ENCODE results near the gene COX7B.
"Not testable (repeated sequence)": the region's sequence is repeated elsewhere in the genome, so short reads cannot be mapped to it uniquely, and the experiment has no call there.

Gene COX7B

GRCh38 chrX:77935886-77936285 lies 36.6 kb downstream of the COX7B start:
- H4K5ac ChIP-seq (ENCODE audit: low read length) = no peak overlapping the region
- no peak overlapping the region for H3K56ac ChIP-seq (ENCODE audit: low read length)
- H3K27me3 ChIP-seq (ENCODE audit: insufficient read depth, low read length, poor library complexity) = no peaks in the 10 kb centered on the region
- no peak overlapping the region for H2BK15ac ChIP-seq (replicated peaks; ENCODE audit: low read depth)
- no peak overlapping the region for H2BK5ac ChIP-seq (ENCODE audit: low read length)
- no peak overlapping the region for H3K4me3 ChIP-seq (ENCODE audit: low read length)
- no peaks in the 10 kb centered on the region for H3K79me1 ChIP-seq (ENCODE audit: low read length)
- H3K9ac ChIP-seq (ENCODE audit: low read length) = no peak overlapping the region
- H3K79me2 ChIP-seq (ENCODE audit: control insufficient read depth, insufficient read depth, low read length) = no peaks in the 10 kb centered on the region
- DNase-seq = no peak
- H2BK120ac ChIP-seq (ENCODE audit: low read depth, low read length) = no peak overlapping the region
- no peak overlapping the region for H3K27ac ChIP-seq (ENCODE audit: low read depth, low read length)
- no peak overlapping the region for H3K4me2 ChIP-seq (ENCODE audit: low read length)
- no peak overlapping the region for H3K4ac ChIP-seq (ENCODE audit: low read depth, low read length)
- WGBS (ENCODE audit: extremely low coverage, insufficient coverage, low lambda C conversion rate) = no CpG with 5 or more reads among the region's 1 CpG
- no peak overlapping the region for H3K18ac ChIP-seq (ENCODE audit: low read length)
- H2AK5ac ChIP-seq (ENCODE audit: low read length) = no peak overlapping the region
- H3K4me1 ChIP-seq (ENCODE audit: control insufficient read depth, low read depth, low read length) = no peaks in the 10 kb centered on the region
- no peak overlapping the region for H4K8ac ChIP-seq (ENCODE audit: low read depth, low read length)
- no peaks in the 10 kb centered on the region for H3K36me3 ChIP-seq (ENCODE audit: control insufficient read depth, insufficient read depth, low read length)
- no peak overlapping the region for H3K23ac ChIP-seq (ENCODE audit: low read length)

GRCh38 chrX:77936299-77936698 lies 37.0 kb downstream of the COX7B start:
- Histone ChIP-seq H2AK5ac (ENCODE audit: low read length) (no peak overlapping the region), H3K79me1 (ENCODE audit: low read length) (no peaks in the 10 kb centered on the region), H4K5ac (ENCODE audit: low read length) (no peak overlapping the region), H3K56ac (ENCODE audit: low read length) (no peak overlapping the region), H2BK15ac (replicated peaks; ENCODE audit: low read depth) (no peak overlapping the region), H3K27ac (ENCODE audit: low read depth, low read length) (no peak overlapping the region), H3K18ac (ENCODE audit: low read length) (no peak overlapping the region), H3K4me1 (ENCODE audit: control insufficient read depth, low read depth, low read length) (no peaks in the 10 kb centered on the region), H3K4ac (ENCODE audit: low read depth, low read length) (no peak overlapping the region), H3K9ac (ENCODE audit: low read length) (no peak overlapping the region), H2BK5ac (ENCODE audit: low read length) (no peak overlapping the region), H4K8ac (ENCODE audit: low read depth, low read length) (no peak overlapping the region), H3K79me2 (ENCODE audit: control insufficient read depth, insufficient read depth, low read length) (no peaks in the 10 kb centered on the region), H3K4me2 (ENCODE audit: low read length) (no peak overlapping the region), H2BK120ac (ENCODE audit: low read depth, low read length) (no peak overlapping the region), H3K27me3 (ENCODE audit: insufficient read depth, low read length, poor library complexity) (no peaks in the 10 kb centered on the region), H3K4me3 (ENCODE audit: low read length) (no peak overlapping the region), H3K36me3 (ENCODE audit: control insufficient read depth, insufficient read depth, low read length) (no peaks in the 10 kb centered on the region), H3K23ac (ENCODE audit: low read length) (no peak overlapping the region)
- no peak for DNase-seq

- no peaks in the 10 kb centered on the region for H3K4me1 ChIP-seq (ENCODE audit: control insufficient read depth, low read depth, low read length)
Observed at GRCh38 chrX:77937291-77937690, 38.0 kb downstream of the COX7B start.

GRCh38 chrX:77938083-77938680 lies 38.9 kb downstream of the COX7B start:
- no peak overlapping the region for H3K4me3 ChIP-seq (ENCODE audit: low read length)
- H3K4ac ChIP-seq (ENCODE audit: low read depth, low read length) = no peak overlapping the region
- no peaks in the 10 kb centered on the region for H3K79me1 ChIP-seq (ENCODE audit: low read length)
- H2BK120ac ChIP-seq (ENCODE audit: low read depth, low read length) = no peak overlapping the region
- no peaks in the 10 kb centered on the region for H3K4me1 ChIP-seq (ENCODE audit: control insufficient read depth, low read depth, low read length)
- no peaks in the 10 kb centered on the region for H3K36me3 ChIP-seq (ENCODE audit: control insufficient read depth, insufficient read depth, low read length)
- no peak overlapping the region for H2AK5ac ChIP-seq (ENCODE audit: low read length)
- no peak overlapping the region for H2BK5ac ChIP-seq (ENCODE audit: low read length)
- no peaks in the 10 kb centered on the region for H3K27me3 ChIP-seq (ENCODE audit: insufficient read depth, low read length, poor library complexity)
- no peak overlapping the region for H4K8ac ChIP-seq (ENCODE audit: low read depth, low read length)
- H3K23ac ChIP-seq (ENCODE audit: low read length) = no peak overlapping the region
- no peak overlapping the region for H4K5ac ChIP-seq (ENCODE audit: low read length)
- H3K9ac ChIP-seq (ENCODE audit: low read length) = no peak overlapping the region
- WGBS (ENCODE audit: extremely low coverage, insufficient coverage, low lambda C conversion rate) = no CpG with 5 or more reads among the region's 4 CpGs
- no peak overlapping the region for H3K27ac ChIP-seq (ENCODE audit: low read depth, low read length)
- no peaks in the 10 kb centered on the region for H3K79me2 ChIP-seq (ENCODE audit: control insufficient read depth, insufficient read depth, low read length)
- DNase-seq = no peak
- no peak overlapping the region for H3K56ac ChIP-seq (ENCODE audit: low read length)
- no peak overlapping the region for H3K18ac ChIP-seq (ENCODE audit: low read length)
- no peak overlapping the region for H3K4me2 ChIP-seq (ENCODE audit: low read length)
- H2BK15ac ChIP-seq (replicated peaks; ENCODE audit: low read depth) = no peak overlapping the region

More at GRCh38 chrX:77937291-77937690, 38.0 kb downstream of the COX7B start:
- H2BK5ac ChIP-seq (ENCODE audit: low read length) = no peak overlapping the region
- no peak overlapping the region for H2BK120ac ChIP-seq (ENCODE audit: low read depth, low read length)
- no peaks in the 10 kb centered on the region for H3K79me1 ChIP-seq (ENCODE audit: low read length)
- no peak for DNase-seq
- no peaks in the 10 kb centered on the region for H3K36me3 ChIP-seq (ENCODE audit: control insufficient read depth, insufficient read depth, low read length)
- no peak overlapping the region for H3K18ac ChIP-seq (ENCODE audit: low read length)
- no peak overlapping the region for H4K5ac ChIP-seq (ENCODE audit: low read length)
- H3K27ac ChIP-seq (ENCODE audit: low read depth, low read length) = no peak overlapping the region
- no peak overlapping the region for H3K4me2 ChIP-seq (ENCODE audit: low read length)
- H3K9ac ChIP-seq (ENCODE audit: low read length) = no peak overlapping the region
- H3K56ac ChIP-seq (ENCODE audit: low read length) = no peak overlapping the region
- no peaks in the 10 kb centered on the region for H3K27me3 ChIP-seq (ENCODE audit: insufficient read depth, low read length, poor library complexity)
- H3K4ac ChIP-seq (ENCODE audit: low read depth, low read length) = no peak overlapping the region
- no peak overlapping the region for H3K4me3 ChIP-seq (ENCODE audit: low read length)
- no peaks in the 10 kb centered on the region for H3K79me2 ChIP-seq (ENCODE audit: control insufficient read depth, insufficient read depth, low read length)
- no peak overlapping the region for H3K23ac ChIP-seq (ENCODE audit: low read length)
- H2BK15ac ChIP-seq (replicated peaks; ENCODE audit: low read depth) = no peak overlapping the region
- no CpG with 5 or more reads among the region's 3 CpGs for whole genome bisulfite sequencing (ENCODE audit: extremely low coverage, insufficient coverage, low lambda C conversion rate)
- no peak overlapping the region for H2AK5ac ChIP-seq (ENCODE audit: low read length)
- H4K8ac ChIP-seq (ENCODE audit: low read depth, low read length) = no peak overlapping the region

- H2BK15ac ChIP-seq (replicated peaks; ENCODE audit: low read depth); H3K56ac ChIP-seq (ENCODE audit: low read length); H3K79me2 ChIP-seq (ENCODE audit: control insufficient read depth, insufficient read depth, low read length); H3K4me2 ChIP-seq (ENCODE audit: low read length); H3K36me3 ChIP-seq (ENCODE audit: control insufficient read depth, insufficient read depth, low read length); H3K4me1 ChIP-seq (ENCODE audit: control insufficient read depth, low read depth, low read length); H2AK5ac ChIP-seq (ENCODE audit: low read length); H3K23ac ChIP-seq (ENCODE audit: low read length); H3K27me3 ChIP-seq (ENCODE audit: insufficient read depth, low read length, poor library complexity); H2BK5ac ChIP-seq (ENCODE audit: low read length); DNase-seq; H3K18ac ChIP-seq (ENCODE audit: low read length); H3K4me3 ChIP-seq (ENCODE audit: low read length); H4K8ac ChIP-seq (ENCODE audit: low read depth, low read length); H3K4ac ChIP-seq (ENCODE audit: low read depth, low read length); H3K27ac ChIP-seq (ENCODE audit: low read depth, low read length); H3K79me1 ChIP-seq (ENCODE audit: low read length); H2BK120ac ChIP-seq (ENCODE audit: low read depth, low read length); H4K5ac ChIP-seq (ENCODE audit: low read length); H3K9ac ChIP-seq (ENCODE audit: low read length): not testable (repeated sequence)
- WGBS (ENCODE audit: extremely low coverage, insufficient coverage, low lambda C conversion rate) = no CpG with 5 or more reads among the region's 6 CpGs
Observed at GRCh38 chrX:77945031-77945430, 45.8 kb downstream of the COX7B start.

- H2BK5ac ChIP-seq (ENCODE audit: low read length) = no peak overlapping the region
- no peak overlapping the region for H3K27ac ChIP-seq (ENCODE audit: low read depth, low read length)
- H3K79me2 ChIP-seq (ENCODE audit: control insufficient read depth, insufficient read depth, low read length) = no peaks in the 10 kb centered on the region
- no peak overlapping the region for H2BK120ac ChIP-seq (ENCODE audit: low read depth, low read length)
- no peaks in the 10 kb centered on the region for H3K79me1 ChIP-seq (ENCODE audit: low read length)
- no peak overlapping the region for H2AK5ac ChIP-seq (ENCODE audit: low read length)
- no peak overlapping the region for H3K4ac ChIP-seq (ENCODE audit: low read depth, low read length)
- H3K9ac ChIP-seq (ENCODE audit: low read length) = no peak overlapping the region
- H2BK15ac ChIP-seq (replicated peaks; ENCODE audit: low read depth) = no peak overlapping the region
- no peak overlapping the region for H4K5ac ChIP-seq (ENCODE audit: low read length)
- WGBS (ENCODE audit: extremely low coverage, insufficient coverage, low lambda C conversion rate) = no CpG with 5 or more reads among the region's 7 CpGs
- no peak overlapping the region for H4K8ac ChIP-seq (ENCODE audit: low read depth, low read length)
- no peak overlapping the region for H3K4me3 ChIP-seq (ENCODE audit: low read length)
- H3K4me2 ChIP-seq (ENCODE audit: low read length) = no peak overlapping the region
- H3K18ac ChIP-seq (ENCODE audit: low read length) = no peak overlapping the region
- H3K4me1 ChIP-seq (ENCODE audit: control insufficient read depth, low read depth, low read length) = no peaks in the 10 kb centered on the region
- no peak overlapping the region for H3K56ac ChIP-seq (ENCODE audit: low read length)
- H3K27me3 ChIP-seq (ENCODE audit: insufficient read depth, low read length, poor library complexity) = no peaks in the 10 kb centered on the region
- H3K23ac ChIP-seq (ENCODE audit: low read length) = no peak overlapping the region
- no peak for DNase-seq
- no peaks in the 10 kb centered on the region for H3K36me3 ChIP-seq (ENCODE audit: control insufficient read depth, insufficient read depth, low read length)
Observed at GRCh38 chrX:77945910-77946545, 46.8 kb downstream of the COX7B start.
